ENCODE results near the gene TRAM2. TPM values are rescaled to one million over a fixed set of nuclear protein-coding genes. Genes with fewer than 3 reads are reported as not detected.

Gene TRAM2
- total RNA-seq, 1 donor from 2014 or later, result 9.9 TPM

- ChIA-PET POLR2A (interaction anchor here (1.3 kb wide), 1 partner anchor 81 kb away, joined by 4 read pairs; no protein-coding TSS in a partner anchor), CTCF (interaction anchor here (0.7 to 1.5 kb wide), 2 partner anchors 74 to 83 kb away, joined by 3 to 4 read pairs; partner anchors contain the start of genes EFHC1 and TRAM2)
- Mint-ChIP-seq H3K9me3 (peaks cover 8% of the 10 kb centered on the region), H3K36me3 (ENCODE audit: low read depth) (peaks cover 11% of the 10 kb centered on the region), H3K4me1 (peaks cover 90% of the 10 kb centered on the region), H3K27ac (peak overlapping the region; percentile 98), H3K4me3 (peak overlapping the region; percentile 60), H3K27me3 (no peaks in the 10 kb centered on the region)
- ATAC-seq (ENCODE audit: low read depth) (peak; percentile 19), DNase-seq (no peak)
- no peak for TF ChIP-seq CTCF (IDR thresholded peaks at IDR 0.05)
- intact Hi-C loops (cut with micrococcal nuclease), result loop anchor here (10.0 kb wide), 1 partner anchor 751 kb away; no protein-coding TSS in a partner anchor
Measured at GRCh38 chr6:52493669-52494068, 83.2 kb downstream of the TRAM2 start.

- Mint-ChIP-seq H3K4me3 (peak overlapping the region; percentile 71), H3K27ac (peak overlapping the region; percentile 86), H3K36me3 (ENCODE audit: low read depth) (peaks cover 14% of the 10 kb centered on the region), H3K4me1 (peaks cover 68% of the 10 kb centered on the region), H3K27me3 (no peaks in the 10 kb centered on the region), H3K9me3 (peaks cover 8% of the 10 kb centered on the region)
- ATAC-seq (ENCODE audit: low read depth) (peak; percentile 57), DNase-seq (no peak)
- intact Hi-C loops (cut with micrococcal nuclease), result loop anchor here (1.0 to 10.0 kb wide), 2 partner anchors 71 to 753 kb away; partner anchors contain the start of gene EFHC1
- POLR2A ChIA-PET, result interaction anchor here (1.3 to 1.9 kb wide), 3 partner anchors 70 to 86 kb away, joined by 4 to 8 read pairs (median 5); partner anchors contain the start of genes EFHC1 and TRAM2
- TF ChIP-seq CTCF (IDR thresholded peaks at IDR 0.05), result no peak
- CTCF ChIA-PET, result interaction anchor here (0.9 to 1.2 kb wide), 2 partner anchors 74 to 84 kb away, joined by 4 read pairs; no protein-coding TSS in a partner anchor
Measured at GRCh38 chr6:52491203-52492069, 85.4 kb downstream of the TRAM2 start.

- Mint-ChIP-seq H3K4me1 (peaks cover 52% of the 10 kb centered on the region), H3K36me3 (ENCODE audit: low read depth) (peaks cover 14% of the 10 kb centered on the region), H3K4me3 (no peak overlapping the region), H3K27me3 (no peaks in the 10 kb centered on the region), H3K27ac (peak overlapping the region; percentile 86), H3K9me3 (peaks cover 4% of the 10 kb centered on the region)
- POLR2A ChIA-PET, result interaction anchor here (0.6 kb wide), 1 partner anchor 271 kb away, joined by 7 read pairs; no protein-coding TSS in a partner anchor
- intact Hi-C loops (cut with micrococcal nuclease), result loop anchor here (2.0 to 10.0 kb wide), 2 partner anchors 19 to 755 kb away; no protein-coding TSS in a partner anchor
- CTCF ChIA-PET, result no interaction called here
- DNase-seq (no peak), ATAC-seq (ENCODE audit: low read depth) (no peak)
- TF ChIP-seq CTCF (IDR thresholded peaks at IDR 0.05), result no peak
Measured at GRCh38 chr6:52489881-52490280, 87.0 kb downstream of the TRAM2 start.

- CTCF ChIA-PET, result no interaction called here
Measured at GRCh38 chr6:52483671-52484003, 93.2 kb downstream of the TRAM2 start.

More at GRCh38 chr6:52483671-52484003, 93.2 kb downstream of the TRAM2 start:
- intact Hi-C loops (cut with micrococcal nuclease), result no loop called here
- DNase-seq, result no peak
- Mint-ChIP-seq H3K27ac (no peak overlapping the region), H3K9me3 (no peaks in the 10 kb centered on the region), H3K4me3 (no peak overlapping the region), H3K36me3 (ENCODE audit: low read depth) (peaks cover 17% of the 10 kb centered on the region), H3K4me1 (peaks cover 3% of the 10 kb centered on the region), H3K27me3 (no peaks in the 10 kb centered on the region)
- POLR2A ChIA-PET, result no interaction called here
- TF ChIP-seq CTCF (IDR thresholded peaks at IDR 0.05), result no peak
- ATAC-seq (ENCODE audit: low read depth), result no peak
